ENCODE results near the gene ABLIM1.

- TF ChIP-seq POLR2A (IDR thresholded peaks at IDR 0.05; ENCODE audit: low read depth, low read length), result no peak
- no peak for TF ChIP-seq TAF1 (IDR thresholded peaks at IDR 0.05; ENCODE audit: low read depth, low read length)
- no peak for TF ChIP-seq POLR2AphosphoS5 (IDR thresholded peaks at IDR 0.05; ENCODE audit: low read depth, low read length)
- no peak for TF ChIP-seq SPI1 (IDR thresholded peaks at IDR 0.05; ENCODE audit: low read depth, low read length)
Observed at GRCh38 chr10:114593816-114594468, 64.1 kb downstream of the ABLIM1 start.

Data from GM12891 (cell line).